ENCODE results near the gene LYRM2.

Gene LYRM2

DNA sequence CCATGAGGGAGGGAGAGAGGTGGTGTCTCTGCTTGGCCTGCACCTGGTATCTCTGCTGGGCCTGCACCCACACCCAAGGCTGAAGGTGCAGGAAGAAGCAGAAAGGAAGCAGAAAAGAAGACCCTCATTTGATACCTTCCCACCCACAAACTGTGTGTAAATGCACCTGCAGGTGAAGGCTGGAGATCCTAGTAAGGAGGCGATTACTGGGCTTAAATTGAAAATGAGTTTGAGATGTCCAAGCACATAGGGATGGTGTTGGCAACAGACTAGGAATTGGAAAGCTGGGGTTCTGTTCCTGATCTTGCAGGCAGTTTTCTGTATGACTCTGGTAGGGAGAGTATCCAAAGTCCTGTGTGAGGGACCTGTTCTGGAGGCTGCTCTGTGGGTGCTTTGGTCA lies 74.7 kb downstream of the LYRM2 start:
- DNase-seq (ENCODE audit: insufficient read length, low spot score) (no peak), FAIRE-seq (no peak)

DNA sequence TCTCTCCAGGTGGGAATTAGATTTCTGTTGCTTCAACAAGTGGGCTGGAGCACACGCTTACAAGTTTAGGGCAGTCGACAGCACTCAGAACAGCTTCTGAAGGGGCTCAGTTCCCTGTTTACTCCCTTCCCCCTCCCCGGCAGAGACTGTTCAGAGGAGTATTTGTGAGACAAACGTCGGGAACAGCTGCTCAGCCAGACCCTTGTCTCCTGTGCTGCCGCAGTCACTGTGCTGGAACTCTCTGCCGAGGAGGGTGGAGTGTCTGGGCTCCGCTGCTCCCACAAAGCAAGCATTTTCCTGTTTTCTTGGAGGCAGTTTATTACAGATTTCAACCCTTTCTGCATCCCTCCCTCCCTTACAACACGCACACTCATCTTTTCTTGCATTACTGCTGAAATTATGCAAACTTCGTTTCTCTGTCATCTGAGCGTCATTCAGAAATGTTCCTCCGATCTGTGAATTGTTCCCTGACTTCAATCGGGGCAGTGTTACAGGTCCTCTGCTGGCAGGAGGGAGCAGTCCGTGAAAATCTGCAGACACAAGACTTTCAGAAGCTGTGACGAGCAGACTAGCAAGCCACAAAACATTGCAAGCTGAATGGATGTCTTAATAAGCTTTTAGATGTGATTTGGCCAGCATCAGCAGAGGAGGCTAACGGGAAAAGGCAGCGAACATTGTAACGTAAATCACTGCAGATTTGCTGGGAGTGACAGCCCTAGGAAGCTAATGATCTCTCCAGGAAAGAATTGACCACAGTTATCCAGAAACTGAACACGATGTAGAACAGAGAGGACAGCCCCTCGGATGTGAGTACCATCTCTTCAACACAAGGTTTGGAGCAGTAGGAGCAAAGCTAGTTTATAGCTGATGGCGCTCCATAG lies 76.2 kb downstream of the LYRM2 start:
- DNase-seq (ENCODE audit: insufficient read length, low spot score) (no peak), FAIRE-seq (no peak)

DNA sequence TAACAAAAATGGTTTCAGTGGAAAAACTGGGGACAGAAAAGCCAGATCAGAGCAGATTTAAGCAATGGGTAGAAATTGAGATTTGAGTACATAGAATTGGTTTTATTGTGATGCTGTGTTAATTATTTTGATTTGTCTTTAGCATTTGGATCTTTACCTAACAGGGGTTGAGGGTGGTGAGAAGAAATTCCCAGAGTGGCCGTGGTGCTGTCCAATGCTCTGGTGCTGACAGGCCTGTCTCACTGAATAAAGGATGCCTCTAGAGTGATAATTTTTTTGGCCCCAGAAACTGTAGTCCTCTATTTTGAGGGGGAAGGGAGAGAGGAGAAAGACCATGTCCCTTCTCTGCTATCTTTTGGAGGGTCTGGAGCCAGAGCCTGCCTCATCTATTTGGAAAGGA lies 79.1 kb downstream of the LYRM2 start:
- no peak for FAIRE-seq
- DNase-seq (ENCODE audit: insufficient read length, low spot score): no peak

DNA sequence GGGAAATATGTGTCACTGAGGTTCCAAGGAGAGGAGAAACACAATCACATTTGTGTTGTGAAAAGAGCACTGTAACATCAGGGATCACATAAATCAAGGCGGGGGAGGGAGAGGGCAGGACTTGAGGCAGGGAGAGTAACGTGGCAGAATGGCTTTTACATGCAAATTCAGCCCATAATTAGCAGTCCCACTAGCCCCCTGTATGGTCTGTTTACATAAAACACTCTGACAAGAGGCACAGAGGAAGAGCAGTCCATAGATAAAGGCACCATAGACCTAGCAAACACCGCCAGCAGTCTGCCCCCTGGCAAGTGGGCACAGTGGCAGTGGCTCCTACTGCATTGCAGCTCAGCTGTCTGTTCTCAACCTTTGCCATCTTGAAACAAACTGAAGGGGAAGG lies 82.7 kb downstream of the LYRM2 start:
- no peak for FAIRE-seq
- DNase-seq (ENCODE audit: insufficient read length, low spot score): no peak

DNA sequence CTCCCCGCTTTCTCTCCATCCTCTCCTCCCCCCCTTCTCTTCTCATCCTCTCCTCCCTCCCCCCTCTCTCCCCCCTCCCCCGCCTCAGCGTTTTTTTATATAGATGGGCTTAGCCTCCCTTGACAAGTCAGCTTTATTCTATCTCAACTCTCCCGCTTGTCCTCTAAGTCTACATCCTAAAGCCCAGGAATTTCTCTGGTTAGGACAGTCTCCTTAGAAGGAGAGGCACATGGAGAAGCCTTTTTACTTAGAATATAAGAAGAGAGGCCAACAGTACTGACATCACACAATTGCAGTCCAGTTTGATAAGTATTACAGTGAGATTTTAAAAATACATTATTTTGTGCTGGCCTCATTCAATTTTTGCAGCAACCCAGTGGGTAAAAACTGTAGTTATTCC lies 83.5 kb downstream of the LYRM2 start:
- no peak for DNase-seq (ENCODE audit: insufficient read length, low spot score)
- FAIRE-seq: no peak

DNA sequence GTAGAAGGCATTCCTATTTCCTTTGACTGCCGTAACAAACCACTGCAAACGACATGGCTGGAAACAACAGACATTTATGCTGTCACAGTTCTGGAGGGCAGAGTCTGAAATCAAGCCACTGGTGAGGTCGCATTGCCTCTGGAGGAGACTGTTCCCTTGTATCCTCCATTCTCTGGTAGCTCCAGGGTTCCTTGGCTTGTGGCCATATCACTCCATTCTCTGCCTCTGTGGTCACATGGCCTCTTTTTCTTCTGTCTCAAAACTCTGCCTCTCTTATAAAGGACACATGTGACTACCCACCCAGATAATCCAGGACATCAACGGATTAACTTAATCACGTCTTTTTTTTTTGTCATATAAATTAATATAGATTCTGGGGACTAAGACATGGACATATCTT lies 84.4 kb downstream of the LYRM2 start:
- no peak for FAIRE-seq
- no peak for DNase-seq (ENCODE audit: insufficient read length, low spot score)

DNA sequence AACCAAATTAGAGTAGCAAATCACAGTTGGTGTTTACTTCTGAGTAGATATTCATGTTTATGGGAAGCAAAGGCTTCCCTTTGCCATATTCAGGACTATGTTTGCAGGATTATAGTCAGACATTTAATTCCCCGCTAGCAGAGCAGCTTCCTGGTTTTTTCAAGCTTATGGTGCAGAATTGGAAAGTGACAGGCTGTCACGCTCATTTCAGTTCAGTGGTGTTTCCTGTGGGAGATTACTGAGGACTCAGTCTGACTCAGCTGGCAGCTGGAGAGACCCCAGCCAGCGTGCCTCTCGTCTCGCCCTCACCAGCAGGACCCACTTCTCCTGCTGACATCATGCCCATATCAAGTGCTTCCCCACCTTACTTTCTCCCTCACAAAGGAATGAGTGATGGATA lies 85.1 kb downstream of the LYRM2 start:
- DNase-seq (ENCODE audit: insufficient read length, low spot score) (no peak), FAIRE-seq (no peak)

DNA sequence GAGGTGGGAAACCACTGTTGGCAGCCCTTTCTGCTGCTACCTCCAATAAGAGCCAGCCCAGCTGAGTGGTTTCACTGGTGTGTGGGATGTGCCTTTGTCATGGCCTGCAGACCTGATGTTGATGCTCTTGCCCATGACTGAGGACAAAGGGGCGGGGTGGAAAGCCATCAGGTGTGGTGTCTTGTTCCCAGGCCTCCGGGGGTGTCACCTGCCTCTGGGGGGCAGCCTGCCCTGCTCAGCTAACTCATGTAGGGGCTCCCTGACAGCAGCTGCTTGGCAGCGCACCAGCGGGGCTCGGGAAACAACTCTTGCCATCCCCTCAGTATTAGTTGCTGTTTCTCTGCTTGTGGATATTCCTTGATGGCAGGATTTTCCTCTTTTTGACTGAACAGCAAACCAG lies 91.3 kb downstream of the LYRM2 start:
- FAIRE-seq (no peak), DNase-seq (ENCODE audit: insufficient read length, low spot score) (no peak)

DNA sequence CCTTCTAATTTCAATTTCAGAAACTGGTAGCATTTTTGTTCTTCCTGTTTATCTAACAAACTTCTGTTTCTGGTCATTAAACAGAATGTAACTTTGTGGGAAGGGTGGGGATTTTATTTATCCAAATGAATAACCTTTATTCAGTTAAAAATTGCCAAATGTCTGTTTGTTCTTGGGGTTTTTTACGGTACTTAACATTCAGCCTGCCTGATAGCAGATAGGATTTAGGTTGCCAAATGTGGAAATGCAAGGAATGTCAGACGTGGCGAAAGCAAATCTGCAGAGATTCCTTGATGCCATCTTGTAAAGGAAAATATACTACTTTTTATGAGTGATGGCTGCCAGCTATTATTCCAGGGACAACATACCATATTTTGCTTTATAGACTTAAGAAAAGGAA lies 95.7 kb downstream of the LYRM2 start:
- no peak for FAIRE-seq
- no peak for DNase-seq (ENCODE audit: insufficient read length, low spot score)

DNA sequence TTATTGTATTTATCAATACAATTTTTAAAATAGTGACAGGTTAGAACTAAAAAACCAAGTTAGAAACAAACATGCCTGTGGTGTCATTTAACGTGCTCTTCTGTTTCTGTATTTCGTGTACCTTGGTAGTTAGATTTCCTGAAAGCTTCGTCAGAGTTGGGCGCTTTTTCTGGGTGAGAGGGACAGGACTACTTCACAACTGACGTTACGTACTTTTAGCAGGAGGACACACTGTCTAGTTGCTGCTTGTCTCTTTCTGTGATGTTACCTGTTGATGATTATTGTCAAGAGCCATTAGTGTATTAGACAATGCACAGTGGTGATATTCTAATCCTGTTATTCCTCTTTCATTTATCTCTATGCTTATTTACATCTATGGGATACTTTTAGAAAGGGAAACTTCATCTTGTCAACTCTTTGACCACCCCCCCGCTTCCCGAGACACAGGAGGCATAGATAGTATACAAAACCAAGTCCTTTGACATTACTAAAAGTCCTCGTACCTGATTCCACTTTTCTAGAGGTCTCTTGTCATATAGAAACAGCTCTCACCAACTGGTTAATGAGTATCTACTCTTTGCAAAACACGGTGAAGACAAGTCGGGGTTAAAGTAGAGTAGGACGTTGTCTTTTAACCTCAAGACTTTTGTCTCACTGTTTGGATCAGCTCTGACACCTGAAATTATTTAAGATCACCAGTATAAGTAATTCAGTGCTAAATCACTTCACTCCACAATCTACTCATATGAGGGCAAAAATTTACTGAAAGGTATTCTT lies 96.3 kb downstream of the LYRM2 start:
- FAIRE-seq: no peak
- DNase-seq (ENCODE audit: insufficient read length, low spot score): no peak

DNA sequence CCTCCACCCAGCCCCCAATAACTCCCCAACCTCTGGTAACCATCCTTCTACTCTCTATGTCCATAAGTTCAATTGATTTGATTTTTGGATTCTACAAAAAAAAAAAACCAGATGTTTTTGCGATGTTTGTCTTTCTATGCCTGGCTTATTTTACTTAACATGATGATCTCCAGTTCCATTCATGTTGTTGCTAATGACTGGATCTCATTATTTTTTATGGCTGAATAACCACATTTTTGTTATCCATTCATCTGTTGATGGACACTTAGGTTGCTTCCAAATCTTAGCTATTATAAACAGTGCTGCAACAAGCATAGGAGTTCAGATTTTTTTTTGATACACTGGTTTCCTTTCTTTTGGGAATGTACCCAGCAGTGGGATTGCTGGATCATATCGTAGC lies 98.8 kb downstream of the LYRM2 start:
- FAIRE-seq (no peak), DNase-seq (ENCODE audit: insufficient read length, low spot score) (no peak)

DNA sequence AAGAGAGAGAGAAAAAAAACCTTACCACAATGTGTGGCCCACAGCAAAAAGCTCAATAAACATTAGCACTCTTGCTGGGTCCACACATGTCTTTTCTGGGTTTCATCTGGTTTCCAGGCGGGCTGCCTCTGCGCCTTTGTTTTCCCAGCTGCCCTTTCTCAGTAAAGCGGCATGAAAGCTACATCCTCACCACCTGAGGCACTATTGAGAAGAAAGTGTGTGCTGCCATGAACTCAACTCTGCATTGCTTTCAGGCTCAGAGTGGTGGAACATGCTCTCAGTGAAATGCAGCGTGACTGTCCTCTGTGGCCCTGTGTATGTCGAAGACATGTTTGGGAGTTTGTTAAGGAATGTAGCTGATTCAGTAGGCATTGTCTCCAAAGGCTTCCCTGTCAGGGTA lies 102.3 kb downstream of the LYRM2 start:
- DNase-seq (ENCODE audit: insufficient read length, low spot score) (no peak), FAIRE-seq (no peak)

DNA sequence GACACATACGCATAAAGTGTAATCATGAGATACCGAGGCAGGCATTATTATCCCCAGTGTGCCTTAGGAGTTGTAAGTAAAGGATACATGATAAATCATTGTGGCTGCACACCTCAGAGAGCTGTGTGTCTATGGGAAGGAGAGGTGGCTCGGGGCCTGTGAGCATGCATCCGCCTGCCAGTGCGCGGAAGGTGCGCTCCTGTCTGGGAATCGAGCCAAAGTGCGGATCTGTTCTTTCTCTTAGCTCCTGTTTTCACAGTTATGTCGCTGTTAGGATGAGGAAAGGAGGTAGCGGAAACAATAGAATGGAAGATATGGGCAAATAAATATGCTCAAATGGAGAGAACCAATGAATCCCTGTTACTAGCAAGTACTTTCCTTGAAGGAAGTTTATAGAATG lies 107.6 kb downstream of the LYRM2 start:
- FAIRE-seq (no peak), DNase-seq (ENCODE audit: insufficient read length, low spot score) (no peak)

DNA sequence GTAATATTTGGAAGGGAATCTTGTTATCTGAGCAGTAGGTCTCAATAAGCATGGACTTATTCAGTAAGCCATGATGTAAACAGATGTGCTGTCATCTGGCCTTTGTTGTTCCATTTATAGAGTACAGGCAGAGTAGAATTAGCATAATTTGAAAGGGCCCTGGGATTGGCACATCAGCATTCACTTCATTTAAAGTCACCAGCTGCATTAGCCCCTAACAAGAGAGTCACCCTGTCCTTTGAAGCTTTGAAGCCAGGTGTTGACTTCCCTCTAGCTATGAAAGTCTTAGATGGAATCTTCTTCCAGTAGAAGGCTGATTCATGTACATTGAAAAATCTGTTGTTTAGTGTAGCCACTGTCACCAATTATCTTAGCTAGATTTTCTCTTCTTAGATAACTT lies 109.7 kb downstream of the LYRM2 start:
- DNase-seq (ENCODE audit: insufficient read length, low spot score) (no peak), FAIRE-seq (no peak)

DNA sequence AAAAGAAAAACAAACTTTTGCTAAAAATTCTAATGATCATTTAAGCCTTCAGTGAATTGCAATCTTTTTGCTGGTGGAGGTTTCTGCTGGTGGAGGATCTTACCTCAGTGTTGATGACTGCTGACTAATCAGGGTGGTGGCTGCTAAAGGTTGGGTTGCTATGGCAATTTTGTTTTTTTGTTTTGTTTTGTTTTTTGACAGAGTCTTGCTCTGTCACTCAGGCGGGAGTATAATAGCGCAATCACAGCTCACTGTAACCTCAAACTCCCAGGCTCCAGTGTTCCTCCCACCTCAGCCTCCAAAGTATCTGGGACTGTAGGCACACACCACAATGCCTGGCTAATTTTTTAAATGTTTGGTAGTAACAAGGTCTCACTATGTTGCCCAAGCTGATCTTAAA lies 110.9 kb downstream of the LYRM2 start:
- DNase-seq (ENCODE audit: insufficient read length, low spot score) (no peak), FAIRE-seq (no peak)

DNA sequence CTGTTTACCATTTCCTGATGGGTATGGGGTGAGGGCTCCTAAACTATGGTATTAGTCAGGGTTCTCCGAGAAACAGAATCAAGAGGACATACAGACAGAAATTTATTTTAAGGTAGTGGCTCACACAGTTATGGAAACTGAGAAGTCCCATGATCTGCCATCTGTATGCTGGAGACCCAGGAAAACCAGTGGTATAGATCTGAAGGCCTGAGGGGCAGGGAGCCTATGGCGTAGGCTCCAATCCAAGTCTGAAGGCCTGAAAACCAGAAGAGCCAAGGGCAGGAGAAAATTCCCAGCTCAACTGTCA lies 112.0 kb downstream of the LYRM2 start:
- DNase-seq (ENCODE audit: insufficient read length, low spot score): no peak
- FAIRE-seq: no peak

DNA sequence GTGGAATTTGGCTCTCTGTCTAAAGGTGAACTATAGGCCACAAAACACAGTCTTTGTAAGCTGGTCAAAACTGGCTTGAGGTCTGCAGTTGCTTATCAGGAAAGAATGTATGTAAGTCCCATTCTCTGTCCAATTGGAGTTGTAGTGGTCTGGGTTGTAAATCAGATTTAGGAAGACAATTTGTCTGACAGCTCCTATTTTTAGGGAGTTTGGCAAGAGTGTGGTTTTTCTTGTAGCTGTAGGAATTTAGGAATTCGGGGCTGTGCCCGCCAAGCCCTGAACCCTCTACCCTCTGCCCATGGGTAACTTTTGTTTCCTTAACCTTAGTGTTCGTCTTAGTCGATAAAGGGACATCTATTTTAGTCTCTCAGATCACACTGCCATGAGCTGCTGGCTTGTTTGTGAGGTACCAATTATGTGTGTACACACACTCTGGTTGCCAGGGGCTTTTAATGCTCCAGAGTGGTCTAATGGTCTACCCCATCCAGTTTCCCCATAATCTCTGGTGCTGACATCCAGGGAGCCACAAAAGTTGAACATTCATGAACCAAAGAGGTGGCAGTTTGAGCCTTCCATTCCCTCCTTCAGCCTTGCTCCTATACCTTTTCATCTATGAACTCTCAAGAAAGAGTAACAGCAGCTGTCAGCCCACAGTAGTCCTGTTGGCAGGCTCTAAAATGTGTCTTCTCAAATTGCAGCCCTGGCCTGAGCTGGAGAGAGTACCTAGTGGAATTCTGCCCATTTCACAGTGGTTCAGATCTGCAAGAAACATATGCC lies 112.6 kb downstream of the LYRM2 start:
- DNase-seq (ENCODE audit: insufficient read length, low spot score) (no peak), FAIRE-seq (no peak)

DNA sequence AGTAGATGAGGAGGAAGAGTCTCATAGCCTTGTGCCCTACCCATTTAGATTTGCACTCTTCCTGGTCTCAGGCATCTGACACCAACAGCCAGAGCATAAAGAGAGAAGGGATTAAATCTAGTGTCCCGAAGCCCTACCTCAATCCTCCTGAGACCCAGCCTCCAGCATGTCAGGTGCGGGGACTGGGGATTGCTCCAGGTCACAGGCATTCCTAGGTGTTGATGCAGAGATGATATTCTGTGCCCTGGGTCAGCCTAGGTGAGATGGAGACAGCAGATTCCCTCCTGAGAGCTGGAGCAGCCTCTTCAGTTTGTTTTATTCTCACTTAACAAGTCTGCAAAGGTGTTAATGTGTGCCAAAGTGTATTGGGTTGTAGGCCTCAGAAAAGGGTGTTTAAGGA lies 115.8 kb downstream of the LYRM2 start:
- no peak for FAIRE-seq

DNA sequence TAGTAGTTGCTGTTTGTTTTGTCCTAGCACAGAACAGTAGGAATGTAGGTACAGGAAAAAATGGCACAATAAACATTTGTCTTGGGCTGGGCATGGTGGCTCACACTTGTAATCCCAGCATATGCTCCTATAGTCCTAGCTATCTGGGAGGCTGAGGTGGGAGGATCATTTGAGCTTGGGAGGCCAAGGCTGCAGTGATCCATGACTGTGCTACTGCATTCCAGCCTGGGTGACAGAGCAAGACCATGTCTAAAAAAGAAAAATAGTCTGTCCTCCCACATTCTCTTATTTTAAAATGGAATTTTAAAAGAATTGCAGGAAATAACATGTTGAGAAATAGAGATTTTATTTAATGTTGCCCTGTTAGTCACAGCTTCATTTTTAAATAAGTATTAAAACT lies 117.8 kb downstream of the LYRM2 start:
- no peak for FAIRE-seq
- DNase-seq (ENCODE audit: insufficient read length, low spot score): no peak

More for the DNA sequence above, 115.8 kb downstream of the LYRM2 start:
- DNase-seq (ENCODE audit: insufficient read length, low spot score): no peak

DNA sequence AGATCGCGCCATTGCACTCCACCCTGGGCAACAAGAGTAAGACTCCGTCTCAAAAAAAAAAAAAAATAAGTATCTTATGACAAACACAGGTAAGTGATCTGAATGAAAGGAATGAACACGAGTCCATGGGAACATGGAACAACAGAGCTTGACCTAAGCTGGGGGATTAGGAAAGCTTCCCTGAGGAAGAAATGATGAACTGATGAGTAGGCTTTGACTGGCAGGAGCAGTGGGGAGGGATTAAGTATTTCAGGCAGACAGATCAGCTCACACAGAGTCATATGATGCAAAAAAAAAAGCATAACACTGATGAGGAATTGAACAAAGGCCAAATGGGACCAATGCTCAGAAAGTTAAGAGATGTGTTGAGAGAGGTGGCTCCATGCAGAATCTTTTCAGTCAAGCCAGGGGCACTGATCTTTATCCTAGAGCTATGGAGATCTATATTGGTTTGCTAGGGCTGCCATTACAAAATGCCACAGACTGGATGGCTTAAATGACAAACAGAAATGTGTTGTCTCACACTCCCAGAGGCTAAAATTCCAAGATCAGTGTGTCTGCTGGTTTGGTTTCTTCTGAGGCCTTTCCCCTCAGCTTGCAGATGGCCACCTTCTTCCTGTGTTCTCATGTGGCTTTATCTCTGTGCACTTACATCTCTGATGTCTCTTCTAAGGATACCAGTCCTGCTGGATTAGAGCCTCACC lies 120.0 kb downstream of the LYRM2 start:
- FAIRE-seq: no peak

More for the DNA sequence above, 120.0 kb downstream of the LYRM2 start:
- no peak for DNase-seq (ENCODE audit: insufficient read length, low spot score)

All from GM19239 (cell line).